HG03060 (cell line): ENCODE data around the gene TPPP.
"Not testable (repeated sequence)": the region's sequence is repeated elsewhere in the genome, so short reads cannot be mapped to it uniquely, and the experiment has no call there.

Source experiments
- ATAC-seq: cut with Tn5 transposase; IDR thresholded peaks from one replicate; pipeline ENCODE4 v1.9.1; 2021; ENCODE audit warnings: low read depth, moderate number of reproducible peaks; ENCODE audit not compliant: unreplicated experiment

Gene TPPP

DNA sequence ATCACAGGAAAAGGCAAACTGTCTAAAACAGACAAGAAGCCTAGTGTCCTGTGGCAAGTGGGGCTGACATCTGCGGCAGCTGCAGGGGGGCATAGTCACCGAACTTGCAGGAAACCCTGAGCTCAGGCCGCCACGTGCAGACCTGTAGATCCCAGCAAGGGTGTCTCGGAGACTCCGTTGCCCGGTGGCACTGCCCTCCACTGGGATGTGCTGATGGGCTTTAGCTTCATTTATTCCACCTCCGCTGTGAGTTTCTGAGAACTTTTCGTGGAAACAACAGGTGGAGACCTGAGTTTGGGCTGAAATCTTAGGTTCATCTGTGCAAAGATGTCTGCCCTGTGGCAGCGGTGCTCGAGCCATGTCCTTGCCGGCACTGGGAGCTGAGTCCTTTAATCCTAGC, 59.0 kb downstream of the TPPP start:
- ATAC-seq, result no peak

DNA sequence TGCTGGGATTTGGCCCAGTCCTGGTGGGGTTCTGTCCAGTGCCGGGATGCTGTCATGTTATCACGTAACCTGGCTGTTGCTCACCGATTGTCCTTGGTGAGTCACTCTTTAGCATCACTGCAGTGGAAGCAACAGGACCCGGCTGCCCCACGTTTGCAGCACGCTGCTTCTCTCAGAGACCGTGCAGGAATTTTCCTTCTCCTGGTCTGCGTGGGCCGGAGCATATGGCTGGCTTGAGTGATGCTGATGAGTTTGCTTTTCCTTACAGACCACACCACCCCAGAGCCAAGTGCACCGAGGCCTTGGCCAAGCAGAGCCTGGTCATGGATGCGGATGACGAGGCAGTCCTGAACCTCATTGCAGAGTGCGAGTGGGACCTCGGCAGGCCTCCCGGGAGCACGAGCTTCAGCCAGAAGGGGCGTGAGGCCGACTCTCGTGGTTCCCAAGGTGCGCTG, 59.6 kb downstream of the TPPP start:
- ATAC-seq, result no peak

DNA sequence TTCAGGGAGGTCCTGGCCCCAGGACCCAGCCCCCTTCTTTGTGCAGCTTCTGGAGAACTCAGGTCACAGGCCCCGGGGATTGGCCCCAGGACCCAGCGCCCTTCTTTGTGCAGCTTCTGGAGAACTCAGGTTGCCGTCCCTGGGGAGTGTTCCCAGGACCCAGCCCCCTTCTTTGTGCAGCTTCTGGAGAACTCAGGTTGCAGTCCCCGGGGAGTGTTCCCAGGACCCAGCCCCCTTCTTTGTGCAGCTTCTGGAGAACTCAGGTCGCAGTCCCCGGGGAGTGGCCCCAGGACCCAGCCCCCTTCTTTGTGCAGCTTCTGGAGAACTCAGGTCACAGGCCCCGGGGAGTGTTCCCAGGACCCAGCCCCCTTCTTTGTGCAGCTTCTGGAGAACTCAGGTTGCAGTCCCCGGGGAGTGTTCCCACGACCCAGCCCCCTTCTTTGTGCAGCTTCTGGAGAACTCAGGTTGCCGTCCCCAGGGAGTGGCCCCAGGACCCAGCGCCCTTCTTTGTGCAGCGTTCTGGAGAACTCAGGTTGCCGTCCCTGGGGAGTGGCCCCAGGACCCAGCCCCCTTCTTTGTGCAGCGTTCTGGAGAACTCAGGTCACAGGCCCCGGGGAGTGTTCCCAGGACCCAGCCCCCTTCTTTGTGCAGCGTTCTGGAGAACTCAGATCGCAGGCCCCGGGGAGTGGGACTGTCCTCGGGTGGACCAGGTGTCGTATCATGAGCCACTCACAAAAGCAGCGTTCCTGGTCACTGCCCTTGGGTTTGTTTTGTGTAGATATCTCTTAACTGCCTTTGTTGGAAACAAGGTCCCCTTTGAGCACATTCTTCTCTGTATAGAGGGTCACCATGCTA, 64.6 kb downstream of the TPPP start:
- ATAC-seq, result not testable (repeated sequence)

DNA sequence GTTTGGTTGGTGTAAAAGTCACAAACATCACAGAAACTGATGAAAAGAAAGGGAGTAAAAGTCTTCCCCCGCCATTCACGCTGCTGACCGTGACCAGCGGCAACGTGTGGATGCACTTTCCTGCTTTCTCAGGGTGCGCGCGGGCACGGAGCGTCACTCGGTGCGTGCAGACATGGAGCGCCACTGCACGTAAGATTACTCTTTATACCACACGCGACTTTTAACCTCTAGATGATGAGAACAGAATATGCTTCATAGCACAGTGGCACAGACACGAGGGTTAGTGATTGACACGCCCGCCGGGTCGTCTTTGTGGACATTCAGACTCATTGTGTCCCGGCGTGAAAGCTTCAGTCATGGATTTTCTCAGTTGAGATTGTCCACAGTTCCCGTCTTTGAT, 65.3 kb downstream of the TPPP start:
- ATAC-seq, result no peak

DNA sequence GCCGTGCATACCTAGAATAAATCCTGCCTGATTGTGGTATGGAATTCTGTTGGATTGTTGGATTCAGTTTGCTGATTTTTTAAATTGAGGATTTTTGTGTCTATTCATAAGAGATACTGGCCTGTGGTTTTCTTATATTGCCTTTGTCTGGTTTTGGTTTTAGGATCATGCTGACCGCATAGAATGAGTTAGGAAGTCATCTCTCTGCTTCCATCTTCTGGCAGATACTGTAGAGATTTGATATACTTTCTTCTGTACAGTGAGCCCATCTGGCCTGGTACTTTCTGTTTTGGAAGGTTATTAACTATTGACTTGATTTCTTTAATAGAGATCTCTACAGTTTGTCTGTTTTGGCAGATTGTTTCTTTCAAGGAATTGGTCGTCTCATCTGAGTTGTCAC, 66.3 kb downstream of the TPPP start:
- no peak for ATAC-seq

DNA sequence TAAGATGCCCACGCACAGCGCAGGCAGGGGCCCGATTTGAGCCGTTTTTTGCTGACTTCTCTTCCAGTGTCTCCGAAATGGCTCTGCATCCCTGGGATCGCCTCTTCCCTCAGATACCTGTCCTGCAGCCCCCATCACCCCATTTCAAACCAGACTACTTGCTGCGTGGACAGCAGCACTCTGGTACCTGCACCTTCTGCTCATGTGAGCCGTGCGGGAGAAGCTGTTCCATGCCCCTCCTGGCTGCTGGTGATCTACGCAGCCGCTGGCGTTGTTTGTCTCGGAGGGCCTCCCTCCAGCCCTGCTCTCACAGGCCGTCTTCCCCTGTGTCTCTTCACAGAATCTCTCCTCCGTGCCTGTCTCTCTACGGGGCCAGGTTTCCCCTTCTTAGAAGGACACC, 67.6 kb downstream of the TPPP start:
- no peak for ATAC-seq

DNA sequence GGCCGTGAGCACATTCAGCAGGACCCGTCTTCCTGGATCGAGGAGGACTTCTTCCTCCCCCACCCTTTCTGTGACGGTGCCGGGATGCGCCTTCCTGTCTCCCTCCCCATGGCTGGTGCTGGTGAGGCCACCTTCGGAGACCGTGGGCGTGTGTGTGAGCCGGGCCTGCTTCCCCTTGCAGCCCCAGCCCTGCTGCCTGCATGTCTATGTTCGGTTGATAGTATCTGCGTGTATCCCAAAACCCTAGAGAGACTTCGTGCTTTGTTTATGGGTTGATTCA, 68.3 kb downstream of the TPPP start:
- no peak for ATAC-seq

DNA sequence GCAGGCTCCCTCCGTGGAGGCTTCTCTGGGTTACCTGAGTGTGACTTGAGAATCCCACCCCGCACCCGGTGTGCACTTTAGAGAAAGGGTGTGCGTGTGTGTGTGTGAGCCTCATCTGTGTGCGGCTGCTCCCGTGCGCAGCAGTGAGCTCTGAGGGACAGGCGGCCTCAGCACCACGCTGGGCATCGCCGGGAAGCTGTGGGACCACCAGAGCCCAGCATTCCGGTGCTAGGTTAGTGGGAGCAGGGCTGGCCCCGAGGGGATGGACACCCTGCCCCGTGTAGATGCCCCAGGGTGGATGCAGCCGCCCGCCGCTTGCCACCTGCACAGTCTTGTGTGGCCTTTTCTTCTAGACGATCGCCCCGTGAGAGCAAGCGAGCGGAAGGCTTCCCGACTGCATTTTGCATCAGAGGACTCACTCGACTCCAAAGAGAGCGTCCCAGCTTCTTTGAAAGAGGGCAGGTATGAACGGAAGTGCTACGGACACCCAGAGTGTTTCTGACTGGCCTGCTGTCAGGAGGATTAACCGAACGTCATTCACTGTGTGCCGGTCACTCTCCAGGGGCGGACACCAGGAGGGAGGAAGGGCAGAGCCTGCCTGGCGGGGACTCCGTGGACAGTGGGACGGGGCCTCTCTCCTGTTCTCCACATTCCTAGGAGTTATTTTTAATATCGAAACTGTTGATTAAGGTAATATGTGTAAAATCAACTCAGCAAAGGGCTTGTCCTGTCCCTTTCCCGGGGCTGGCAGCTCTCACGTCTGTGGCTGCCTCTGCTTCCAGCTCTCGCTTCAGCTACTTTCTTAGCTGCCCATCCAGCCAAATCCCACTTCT, 68.8 kb downstream of the TPPP start:
- ATAC-seq, result no peak

DNA sequence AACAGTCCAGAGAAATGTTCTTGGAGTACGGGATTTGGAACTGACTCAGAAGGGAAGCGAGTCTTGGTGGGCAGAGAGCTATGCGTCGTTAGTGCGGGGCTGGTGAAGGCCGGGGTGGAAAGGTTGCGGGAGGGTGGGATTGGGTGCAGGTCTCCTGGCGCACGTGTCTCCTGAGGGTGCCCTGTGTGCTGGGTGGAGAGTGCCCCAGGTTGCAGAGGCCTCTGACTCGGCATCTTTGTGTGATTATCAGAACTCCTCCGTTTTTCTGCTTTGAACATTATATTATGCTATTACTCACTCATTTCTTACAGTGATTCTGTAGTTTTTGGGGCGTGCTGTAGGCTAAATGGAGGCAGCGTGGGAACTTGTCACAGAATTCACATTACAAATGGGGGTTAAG, 69.6 kb downstream of the TPPP start:
- ATAC-seq, result no peak

DNA sequence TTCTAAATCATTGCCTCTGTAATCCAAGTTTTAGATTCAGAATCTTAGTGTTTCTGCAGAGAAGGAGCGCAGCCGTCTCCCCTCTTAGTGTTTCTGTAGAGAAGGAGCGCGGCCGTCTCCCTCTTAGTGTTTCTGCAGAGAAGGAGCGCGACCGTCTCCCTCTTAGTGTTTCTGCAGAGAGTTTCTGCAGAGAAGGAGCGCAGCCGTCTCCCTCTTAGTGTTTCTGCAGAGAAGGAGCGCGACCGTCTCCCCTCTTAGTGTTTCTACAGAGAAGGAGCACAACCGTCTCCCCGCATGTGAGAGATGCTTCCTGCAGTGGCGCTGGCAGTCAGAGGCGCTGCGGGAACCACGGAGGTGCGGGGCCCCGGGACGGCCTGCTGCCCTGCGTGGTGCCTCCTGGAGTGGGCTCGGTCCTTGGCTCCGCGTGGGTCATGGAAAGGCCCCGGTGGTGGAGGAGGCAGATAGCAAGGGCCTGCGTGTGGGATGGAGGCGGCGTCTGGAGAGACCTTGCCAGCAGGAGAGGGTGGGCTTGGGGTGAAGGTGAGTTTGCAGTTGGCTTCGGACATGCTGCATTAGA, 70.1 kb downstream of the TPPP start:
- ATAC-seq, result no peak

DNA sequence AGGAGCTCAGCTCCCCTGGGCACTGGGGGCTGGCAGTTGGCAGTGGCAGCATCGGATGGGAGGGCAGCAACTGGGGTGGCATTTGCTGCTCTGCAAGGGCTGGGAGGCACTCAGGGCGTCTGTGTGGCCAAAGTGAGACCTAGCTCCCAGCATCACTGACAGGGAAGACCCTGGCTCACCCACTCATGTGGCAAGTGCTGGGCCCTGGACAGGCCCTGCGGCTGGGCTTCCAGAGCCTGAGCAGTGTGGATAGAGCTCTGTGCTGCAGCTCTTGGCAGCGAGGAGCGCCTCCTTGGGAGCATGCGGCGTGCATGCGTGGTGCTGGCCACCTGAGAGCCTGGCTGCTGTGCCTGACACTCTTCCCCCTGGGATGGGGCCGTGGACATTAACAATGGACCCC, 70.8 kb downstream of the TPPP start:
- ATAC-seq, result no peak

- no peak for ATAC-seq
Observed at GRCh38 chr5:621341-621761, 71.8 kb downstream of the TPPP start.

DNA sequence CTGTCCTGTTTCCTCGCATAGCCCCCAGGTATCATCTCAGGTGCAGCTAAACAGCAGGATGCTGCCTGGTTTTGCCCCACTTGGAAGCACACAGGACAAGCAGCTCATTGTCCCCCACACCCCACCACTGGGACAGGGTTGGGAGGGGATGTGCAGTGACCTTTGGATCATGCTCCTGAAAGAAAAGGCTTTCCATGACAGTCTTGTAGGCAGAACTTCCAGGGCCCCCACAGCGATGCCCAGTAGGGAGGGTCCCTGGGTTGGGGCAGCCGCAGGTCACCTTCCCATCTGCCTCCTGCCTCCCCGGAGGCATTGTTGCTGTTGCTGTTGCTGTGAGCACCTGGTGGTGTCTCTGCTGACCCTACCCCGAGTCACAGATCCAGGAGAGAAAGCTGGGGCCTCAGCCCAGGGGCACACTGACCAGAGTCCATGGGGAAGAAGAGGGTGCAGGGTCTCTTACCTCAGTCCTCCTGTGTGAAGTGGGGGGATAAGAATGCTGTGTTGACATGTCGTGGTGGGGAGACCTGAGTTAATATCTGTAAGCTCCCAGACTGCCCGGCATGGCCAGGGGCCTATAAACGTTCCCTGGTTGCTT, 72.5 kb downstream of the TPPP start:
- ATAC-seq, result no peak

DNA sequence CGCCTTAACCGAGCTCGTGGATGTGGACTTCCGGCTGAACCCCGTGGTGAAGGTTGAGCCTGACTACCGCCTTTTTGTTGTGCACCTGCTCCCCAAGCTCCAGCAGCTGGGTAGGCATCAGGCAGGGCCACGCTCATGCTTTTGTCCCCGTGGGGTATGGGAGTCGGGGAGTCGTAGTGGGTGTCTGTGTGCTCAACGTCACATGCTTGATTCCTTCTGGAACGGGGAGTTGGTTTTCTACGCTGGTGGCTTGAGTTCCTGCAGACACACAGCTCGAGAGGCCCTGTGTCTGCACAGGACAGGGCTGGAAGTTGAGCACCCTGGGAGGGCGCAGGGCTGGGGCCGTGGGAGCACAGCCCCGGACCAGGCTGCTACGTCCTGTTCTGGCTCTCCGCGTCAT, 73.0 kb downstream of the TPPP start:
- ATAC-seq, result no peak

- no peak for ATAC-seq
Observed at GRCh38 chr5:619444-619843, 73.7 kb downstream of the TPPP start.

- ATAC-seq, result no peak
Observed at GRCh38 chr5:618450-618849, 74.7 kb downstream of the TPPP start.

DNA sequence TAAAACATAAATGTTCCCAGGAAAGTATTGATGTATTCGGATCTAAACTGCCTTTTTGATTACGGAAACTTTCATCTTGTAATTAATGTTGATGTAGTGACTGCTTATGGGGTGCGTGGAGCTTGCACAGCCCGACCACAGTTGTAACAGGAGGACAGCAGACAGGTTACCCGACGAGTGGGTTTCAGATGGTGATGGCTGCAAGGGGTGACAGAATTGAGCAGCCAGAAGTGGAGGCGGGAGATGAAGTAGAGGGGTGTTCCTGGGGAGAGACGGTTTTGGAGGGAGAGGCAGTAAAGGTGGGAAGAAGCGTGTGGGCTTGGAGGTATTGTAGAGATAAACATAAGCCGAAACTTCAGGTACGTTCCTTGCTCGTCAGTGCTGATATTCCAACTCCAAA, 75.3 kb downstream of the TPPP start:
- ATAC-seq, result no peak

- ATAC-seq, result no peak
Observed at GRCh38 chr5:616484-617039, 76.6 kb downstream of the TPPP start.

- no peak for ATAC-seq
Observed at GRCh38 chr5:612498-613424, 80.4 kb downstream of the TPPP start.
